C4-2B (cell line): Measurements from ENCODE around the gene PRR23E.

Source experiments
- ZFX ChIP-seq: fragments of 450-650 bp; IDR thresholded peaks from 2 replicates; pipeline ENCODE4 v1.6.1; 2017
- TF ChIP-seq, protein P1 (sequence below): fragments of 450-650 bp; conservative IDR thresholded peaks from 2 replicates; pipeline ENCODE4 v1.5.1; 2017; ENCODE audit warnings: mild to moderate bottlenecking

DNA sequence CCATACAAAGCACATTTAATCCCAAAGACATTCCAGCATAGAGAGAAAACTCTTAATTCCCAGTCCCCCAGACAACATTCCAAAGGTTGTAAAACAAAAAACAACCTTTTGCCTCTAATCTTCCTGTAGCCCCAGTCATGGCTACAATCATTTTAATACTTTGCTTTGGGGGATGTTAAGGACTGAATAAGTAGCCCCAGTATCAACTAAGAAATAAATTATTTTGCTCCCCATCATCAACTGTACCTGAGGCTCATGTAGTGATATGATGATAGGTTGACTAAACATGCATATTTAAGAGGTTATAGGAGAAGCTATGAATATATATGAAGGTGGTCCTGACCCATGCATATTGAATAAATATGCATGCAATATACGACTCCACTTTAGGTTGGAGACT, 54.4 kb downstream of the PRR23E start:
- TF ChIP-seq, protein P1, sequence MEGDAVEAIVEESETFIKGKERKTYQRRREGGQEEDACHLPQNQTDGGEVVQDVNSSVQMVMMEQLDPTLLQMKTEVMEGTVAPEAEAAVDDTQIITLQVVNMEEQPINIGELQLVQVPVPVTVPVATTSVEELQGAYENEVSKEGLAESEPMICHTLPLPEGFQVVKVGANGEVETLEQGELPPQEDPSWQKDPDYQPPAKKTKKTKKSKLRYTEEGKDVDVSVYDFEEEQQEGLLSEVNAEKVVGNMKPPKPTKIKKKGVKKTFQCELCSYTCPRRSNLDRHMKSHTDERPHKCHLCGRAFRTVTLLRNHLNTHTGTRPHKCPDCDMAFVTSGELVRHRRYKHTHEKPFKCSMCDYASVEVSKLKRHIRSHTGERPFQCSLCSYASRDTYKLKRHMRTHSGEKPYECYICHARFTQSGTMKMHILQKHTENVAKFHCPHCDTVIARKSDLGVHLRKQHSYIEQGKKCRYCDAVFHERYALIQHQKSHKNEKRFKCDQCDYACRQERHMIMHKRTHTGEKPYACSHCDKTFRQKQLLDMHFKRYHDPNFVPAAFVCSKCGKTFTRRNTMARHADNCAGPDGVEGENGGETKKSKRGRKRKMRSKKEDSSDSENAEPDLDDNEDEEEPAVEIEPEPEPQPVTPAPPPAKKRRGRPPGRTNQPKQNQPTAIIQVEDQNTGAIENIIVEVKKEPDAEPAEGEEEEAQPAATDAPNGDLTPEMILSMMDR: no peak
- no peak for TF ChIP-seq ZFX
